ENCODE data around the gene TWF2. TPM values are rescaled to one million over a fixed set of nuclear protein-coding genes. Genes with fewer than 3 reads are reported as not detected.

TWF2 gene
- total RNA-seq, 1 experiment from 2014 or later, result 44.8 TPM

- no peak overlapping the region for H3K4me2 ChIP-seq (ENCODE audit: insufficient read depth, insufficient read length, low read length)
- H2BK15ac ChIP-seq (ENCODE audit: low read depth, low read length), result no peak overlapping the region
- no peak overlapping the region for H2AFZ ChIP-seq (ENCODE audit: low read length)
- no peak overlapping the region for H2BK20ac ChIP-seq (ENCODE audit: low read depth, low read length, poor library complexity, severe bottlenecking)
- no peak overlapping the region for H2BK5ac ChIP-seq (ENCODE audit: insufficient read length, low read length)
- Mint-ChIP-seq H3K27me3 (ENCODE audit: low read depth) (no peaks in the 10 kb centered on the region), H3K27ac (no peak overlapping the region), H3K4me1 (peaks cover 14 to 18% of the 10 kb centered on the region in 2 experiments), H3K4me3 (no peak overlapping the region), H3K36me3 (ENCODE audit: insufficient read depth in 1 of 3, low read depth in 3 of 3) (peaks cover 12 to 37% (median 34%) of the 10 kb centered on the region in 3 experiments), H3K9me3 (no peaks in the 10 kb centered on the region)
- H4K91ac ChIP-seq (ENCODE audit: insufficient read length, low read depth, low read length), result no peak overlapping the region
- no peak overlapping the region for H4K5ac ChIP-seq (ENCODE audit: insufficient read length, low read depth, low read length)
- no peak overlapping the region for H3K9ac ChIP-seq (ENCODE audit: extremely low read depth, insufficient read length, low read length)
- H2BK120ac ChIP-seq (ENCODE audit: low read depth, low read length, poor library complexity, severe bottlenecking), result no peak overlapping the region
- H3K56ac ChIP-seq (ENCODE audit: insufficient read length, low read depth, low read length), result no peak overlapping the region
- no peak overlapping the region for H3K23ac ChIP-seq (ENCODE audit: insufficient read length, low read depth, low read length)
- H3K79me2 ChIP-seq (ENCODE audit: insufficient read depth, low read length), result no peaks in the 10 kb centered on the region
- H3K23me2 ChIP-seq (ENCODE audit: insufficient read length, low read depth, low read length, poor library complexity, severe bottlenecking), result no peaks in the 10 kb centered on the region
- H3K9me3 ChIP-seq (ENCODE audit: control insufficient read depth, low read depth, low read length), result no peaks in the 10 kb centered on the region
- no peak overlapping the region for H3T11ph ChIP-seq (ENCODE audit: low read length)
- no peak overlapping the region for H4K8ac ChIP-seq (replicated peaks; ENCODE audit: insufficient read length, low read depth, low read length)
- no peak overlapping the region for H3K4ac ChIP-seq (ENCODE audit: low read depth, low read length)
- H3K27me3 ChIP-seq (ENCODE audit: insufficient read depth, low read length), result no peaks in the 10 kb centered on the region
- no peak overlapping the region for H2BK12ac ChIP-seq (ENCODE audit: insufficient read length, low read depth, low read length)
- peaks cover 8% of the 10 kb centered on the region; the same call in 1 of the 2 replicates for H3K4me1 ChIP-seq (ENCODE audit: insufficient read depth, low read length)
- H4K20me1 ChIP-seq (ENCODE audit: control insufficient read depth, insufficient read depth, insufficient read length), result no peaks in the 10 kb centered on the region
- no peak overlapping the region for H2AK5ac ChIP-seq (ENCODE audit: insufficient read length, low read length)
- no peak overlapping the region for H3K14ac ChIP-seq (ENCODE audit: insufficient read depth, low read length)
- peak; percentile 64 for TF ChIP-seq CTCF (conservative IDR thresholded peaks at IDR 0.05)
- H3K79me1 ChIP-seq (ENCODE audit: insufficient read depth, low read depth, low read length, poor library complexity, severe bottlenecking), result no peaks in the 10 kb centered on the region
- no peak overlapping the region for H3K27ac ChIP-seq (ENCODE audit: insufficient read length, low read depth, low read length)
- WGBS (ENCODE audit: extremely low coverage, insufficient read length, low lambda C conversion rate), result no CpG with 5 or more reads among the region's 28 CpGs
- DNase-seq, result peak; percentile 36
- no peak overlapping the region for H3K18ac ChIP-seq (ENCODE audit: insufficient read length, low read depth, low read length)
Observed at GRCh38 chr3:52232279-52233107, 6.5 kb downstream of the TWF2 start.
